ENCODE measurements around the gene ATXN7L1.

ATXN7L1 gene

DNA sequence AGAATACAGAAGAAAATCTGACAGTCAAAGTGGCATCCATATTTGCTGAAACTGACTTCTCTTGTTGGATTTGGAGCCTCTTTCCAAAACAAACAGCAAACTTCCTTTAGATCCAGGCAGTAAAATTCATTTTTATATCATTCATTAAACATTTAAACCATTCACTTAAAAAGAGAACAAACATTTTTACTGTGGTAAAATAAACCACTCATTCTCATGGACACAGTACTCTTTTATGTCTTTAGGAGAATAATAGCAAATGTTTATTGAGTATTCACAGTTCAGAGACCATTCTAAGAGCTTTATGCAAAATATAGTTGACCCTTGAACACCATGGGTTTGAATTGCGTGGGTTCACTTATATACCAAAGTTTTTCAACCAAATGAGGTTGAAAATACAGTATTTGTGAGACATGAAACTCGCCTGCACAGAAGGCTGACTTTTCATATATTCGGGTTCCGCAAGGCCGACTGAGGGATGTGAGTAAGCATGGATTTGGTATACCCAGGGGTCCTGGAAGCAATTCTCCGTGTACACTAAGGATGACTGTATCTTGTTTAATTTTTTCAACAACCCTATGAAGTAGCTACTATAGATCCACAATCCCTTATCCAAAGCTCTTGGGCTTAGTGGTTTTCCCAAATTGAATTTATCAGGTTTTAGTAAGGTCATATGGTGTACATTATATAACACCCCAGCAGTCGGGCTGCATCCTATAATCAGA is 49.1 kb downstream of the ATXN7L1 start:
- no peak for DNase-seq (ENCODE audit: low spot score)

DNA sequence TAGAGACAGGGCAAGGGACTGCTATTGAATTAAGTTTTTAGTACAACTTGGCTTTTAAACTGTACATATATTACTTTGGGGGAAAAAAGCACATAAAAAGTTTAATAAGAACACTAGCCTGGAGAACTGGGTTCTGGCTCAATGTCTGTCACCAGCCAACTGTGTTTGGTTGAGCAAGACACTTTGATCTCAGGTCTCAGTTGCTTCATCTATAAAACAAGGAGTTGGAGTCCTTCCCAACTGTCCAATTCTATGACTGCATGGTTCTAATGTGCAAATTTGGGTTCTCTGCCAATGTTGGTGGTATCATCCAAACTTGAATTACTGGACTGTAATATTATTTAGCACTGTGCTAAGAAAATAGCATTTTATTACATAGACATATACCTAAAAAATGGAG is 50.3 kb downstream of the ATXN7L1 start:
- no peak for DNase-seq (ENCODE audit: low spot score)

DNA sequence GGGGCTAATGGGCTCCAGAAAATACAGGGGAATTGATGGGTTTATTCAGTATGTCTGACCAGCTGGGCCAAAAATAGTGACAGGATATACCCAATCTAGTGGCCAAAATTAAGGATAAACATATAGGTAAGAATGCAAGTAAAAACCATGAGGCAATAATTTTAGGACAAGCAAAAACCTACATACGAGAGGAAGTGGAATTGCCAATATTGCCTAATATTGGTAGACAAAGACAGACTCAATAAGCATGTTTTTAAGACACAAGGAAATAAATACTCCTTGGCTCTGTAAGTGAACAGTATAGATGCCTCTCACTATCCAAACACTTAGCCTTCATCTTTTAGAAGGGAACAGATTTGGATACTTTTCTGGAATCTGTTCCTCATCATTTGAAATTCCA is 51.0 kb downstream of the ATXN7L1 start:
- DNase-seq (ENCODE audit: low spot score), result no peak

DNA sequence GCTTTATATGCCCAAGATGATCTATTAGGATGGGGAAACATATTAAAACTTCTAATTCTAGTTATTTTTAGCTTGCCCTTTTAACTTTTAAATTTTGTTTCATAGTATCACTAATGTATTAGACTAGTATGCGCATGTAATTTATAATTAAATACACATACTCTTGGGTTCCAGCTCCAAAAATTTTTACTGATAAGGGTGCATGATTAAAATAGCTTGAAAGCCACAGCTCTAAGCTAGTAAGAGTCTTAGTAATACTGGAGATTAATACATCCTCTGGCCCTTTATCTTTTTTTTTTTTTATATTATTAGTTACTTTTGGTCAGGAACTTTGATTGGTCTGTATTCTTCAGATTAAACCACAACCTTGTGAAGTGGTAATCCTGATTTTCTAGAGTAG is 53.6 kb downstream of the ATXN7L1 start:
- no peak for DNase-seq (ENCODE audit: low spot score)

DNA sequence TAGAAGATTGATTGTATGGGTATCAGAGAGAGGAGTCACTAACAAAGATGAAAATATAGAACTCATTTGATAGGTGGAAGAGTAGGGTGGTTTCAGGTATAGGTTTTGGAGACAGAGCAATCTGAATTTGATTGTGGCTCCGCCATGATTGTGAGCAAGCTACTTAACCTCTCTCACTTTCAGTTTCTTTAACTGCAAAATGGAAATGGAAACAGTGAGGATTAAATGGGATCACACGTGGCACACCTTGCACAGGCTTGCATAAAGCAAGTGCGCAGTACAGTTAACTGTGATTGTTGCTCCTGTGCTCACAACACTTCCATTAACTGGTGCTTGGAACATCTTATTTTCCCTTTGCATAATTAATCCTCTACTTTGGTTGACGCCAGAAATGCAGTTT is 54.9 kb downstream of the ATXN7L1 start:
- DNase-seq (ENCODE audit: low spot score), result no peak

DNA sequence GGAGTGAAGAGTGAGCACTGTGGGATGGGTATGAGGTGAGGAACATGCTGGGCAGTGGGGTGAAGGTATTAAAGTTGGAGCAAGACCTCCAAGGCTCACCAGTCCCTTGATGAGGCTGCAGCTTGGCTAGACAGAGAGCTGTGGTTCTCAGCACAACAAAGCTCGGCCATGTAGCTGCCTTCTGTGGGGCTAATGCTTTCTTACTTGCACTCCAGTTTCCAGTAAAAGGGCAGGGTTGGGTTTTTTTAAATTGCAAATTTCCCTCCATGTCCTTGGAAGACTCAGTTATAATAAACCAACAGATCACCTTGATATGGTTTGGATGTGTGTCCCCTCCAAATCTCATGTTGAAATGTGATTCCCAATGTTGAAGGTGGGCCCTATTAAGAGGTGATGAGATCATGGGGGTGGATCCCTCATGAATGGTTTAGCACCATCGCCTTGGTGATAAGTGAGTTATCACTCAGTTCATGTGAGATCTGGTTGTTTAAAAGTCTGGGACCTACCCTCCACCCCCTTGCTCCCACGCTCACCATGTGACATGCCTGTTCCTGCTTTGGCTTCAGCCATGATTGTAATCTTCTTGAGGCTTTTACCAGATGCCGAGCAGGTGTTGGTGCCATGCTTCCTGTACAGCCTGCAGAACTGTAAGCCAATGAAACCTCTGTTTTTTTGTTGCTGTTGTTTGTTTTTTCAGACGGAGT is 55.9 kb downstream of the ATXN7L1 start:
- DNase-seq (ENCODE audit: low spot score), result no peak

DNA sequence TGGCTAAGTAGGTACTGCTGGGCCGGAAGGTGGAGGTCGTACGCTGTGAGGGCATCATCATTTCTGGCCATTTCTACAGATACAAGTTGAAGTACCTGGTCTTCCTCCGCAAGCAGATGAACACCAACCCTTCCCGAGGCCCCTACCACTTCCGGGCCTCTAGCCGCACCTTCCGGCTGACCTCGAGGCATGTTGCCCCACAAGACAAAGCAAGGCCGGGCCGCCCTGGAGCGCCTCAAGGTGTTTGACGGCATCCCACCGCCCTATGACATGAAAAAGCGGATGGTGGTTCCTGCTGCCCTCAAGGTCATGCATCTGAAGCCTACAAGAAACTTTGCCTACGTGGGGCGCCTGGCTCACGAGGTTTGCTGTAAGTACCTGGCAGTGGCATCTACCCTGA is 56.8 kb downstream of the ATXN7L1 start:
- DNase-seq (ENCODE audit: low spot score), result no peak

DNA sequence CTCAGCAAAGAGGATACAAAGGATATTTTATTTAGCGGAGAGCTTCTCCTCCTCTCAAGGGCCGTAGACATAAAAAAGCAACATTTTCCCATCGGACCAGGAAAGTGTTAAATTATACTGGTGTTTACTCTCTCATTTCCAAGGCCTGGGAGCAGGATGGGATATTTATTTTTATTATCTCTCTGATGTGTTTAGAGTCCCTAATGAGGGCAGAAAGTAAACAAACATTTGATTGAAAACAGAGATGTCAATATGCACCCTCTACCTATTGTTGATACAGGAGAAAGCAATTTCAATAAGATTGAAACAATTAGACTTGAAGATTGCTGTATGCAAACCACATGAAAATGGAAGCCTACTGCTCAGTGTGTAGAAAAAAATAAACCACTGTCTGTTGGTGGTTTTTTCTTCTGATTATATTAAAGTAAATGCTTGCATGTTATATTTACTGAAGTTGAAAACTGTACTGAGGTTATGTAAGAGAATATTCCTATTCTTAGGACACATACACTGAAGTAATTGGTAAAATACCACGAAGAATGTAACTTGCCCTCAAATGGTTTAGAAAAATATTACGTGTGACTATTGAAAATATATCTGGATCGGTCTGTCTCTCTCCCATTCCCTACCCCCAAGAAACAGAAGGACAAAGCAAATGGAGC is 59.3 kb downstream of the ATXN7L1 start:
- no peak for DNase-seq (ENCODE audit: low spot score)

DNA sequence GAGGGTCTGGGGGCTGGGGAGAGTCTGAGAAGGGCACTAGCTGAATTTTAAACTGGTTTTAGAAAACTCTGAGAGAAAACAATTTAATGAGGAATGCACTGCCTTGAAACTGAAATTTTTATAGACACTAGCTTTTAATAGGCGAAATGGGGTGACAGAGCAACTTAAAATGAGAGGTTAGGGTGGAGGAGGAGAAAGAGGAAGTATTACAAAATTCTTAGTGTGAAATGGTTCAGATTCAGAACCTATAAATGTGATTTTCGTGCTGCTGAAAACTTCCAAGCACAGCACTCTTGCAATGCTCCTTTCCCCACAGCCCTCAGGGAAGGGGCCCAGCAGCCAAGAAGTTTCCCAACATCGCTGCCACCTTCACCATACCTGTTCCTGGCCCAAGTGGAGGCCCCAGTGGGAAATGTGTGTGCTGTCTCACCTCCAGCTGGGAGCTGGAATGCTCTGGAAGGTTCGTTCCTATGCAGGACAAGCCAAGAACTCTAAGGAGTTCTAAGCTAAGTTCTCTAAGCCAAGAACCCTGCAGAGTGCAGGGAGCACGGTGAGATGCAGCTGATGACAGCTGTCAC is 60.0 kb downstream of the ATXN7L1 start:
- DNase-seq (ENCODE audit: low spot score), result no peak

DNA sequence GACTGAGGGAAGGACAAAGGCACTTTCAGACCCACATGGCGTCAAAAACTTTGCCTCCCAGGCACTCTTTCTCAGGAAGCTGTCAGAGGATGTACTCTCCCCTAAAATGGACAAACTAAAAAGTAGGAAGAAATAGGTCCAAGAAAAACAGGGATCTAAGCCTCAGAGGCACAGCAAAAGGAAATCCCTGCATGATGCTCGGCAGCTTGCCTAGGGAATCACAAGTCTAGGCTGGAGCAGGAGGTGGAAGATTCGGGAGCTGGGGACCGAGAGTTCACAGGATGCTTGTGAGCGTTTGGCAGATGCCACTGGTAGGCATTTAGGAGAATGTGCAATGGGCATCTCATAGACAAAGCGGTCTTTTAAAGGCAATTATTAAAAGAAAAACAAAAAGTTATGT is 60.8 kb downstream of the ATXN7L1 start:
- no peak for DNase-seq (ENCODE audit: low spot score)

DNA sequence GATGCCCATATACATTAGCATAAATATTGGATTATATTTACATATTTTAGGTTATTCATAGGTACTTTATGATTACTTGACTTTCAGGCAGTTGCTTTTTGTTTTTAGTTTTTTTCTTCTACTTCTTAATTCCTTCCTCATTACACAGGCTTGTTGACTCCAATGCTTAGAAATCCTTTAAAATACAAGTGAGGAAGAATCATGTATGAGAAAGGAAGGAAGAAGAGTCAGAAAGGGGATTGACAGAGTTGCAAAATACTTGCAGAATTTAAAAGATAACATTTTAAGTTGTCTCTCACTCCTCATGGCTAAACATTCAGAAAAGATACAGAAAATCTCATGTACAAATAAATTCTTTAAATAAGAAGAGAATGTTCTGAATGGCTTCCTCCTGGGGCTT is 61.9 kb downstream of the ATXN7L1 start:
- no peak for DNase-seq (ENCODE audit: low spot score)

DNA sequence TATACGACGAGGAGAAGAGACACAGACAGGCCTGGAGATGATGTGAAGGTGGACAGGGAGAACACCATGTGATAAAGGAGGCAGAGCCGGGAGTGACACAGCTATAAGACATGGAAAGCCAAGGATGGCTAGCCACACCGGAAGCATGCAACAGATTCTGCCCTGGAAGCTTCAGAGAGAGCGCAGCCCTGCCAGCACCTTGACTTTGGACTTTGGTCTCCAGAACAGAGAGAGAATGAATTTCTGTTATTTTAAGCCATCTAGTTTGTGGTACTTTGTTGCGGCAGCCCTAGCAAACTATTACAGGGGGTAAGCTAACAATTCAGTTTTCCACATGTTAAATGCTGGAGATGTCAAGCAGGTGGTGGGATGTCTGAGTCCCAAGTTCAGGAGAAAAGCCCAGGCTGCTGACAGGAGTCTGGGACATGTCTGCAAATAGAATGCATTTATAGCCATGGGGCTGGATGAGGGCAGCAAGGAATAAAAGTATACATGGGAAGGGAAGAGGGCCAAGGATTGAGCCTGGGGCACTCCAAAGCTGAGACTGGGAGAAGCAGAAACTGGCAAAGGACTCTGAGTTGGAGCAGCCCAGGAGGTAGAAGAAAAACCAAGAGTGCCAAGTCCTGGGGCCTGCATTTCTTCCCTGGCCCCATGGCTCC is 65.1 kb downstream of the ATXN7L1 start:
- no peak for DNase-seq (ENCODE audit: low spot score)

DNA sequence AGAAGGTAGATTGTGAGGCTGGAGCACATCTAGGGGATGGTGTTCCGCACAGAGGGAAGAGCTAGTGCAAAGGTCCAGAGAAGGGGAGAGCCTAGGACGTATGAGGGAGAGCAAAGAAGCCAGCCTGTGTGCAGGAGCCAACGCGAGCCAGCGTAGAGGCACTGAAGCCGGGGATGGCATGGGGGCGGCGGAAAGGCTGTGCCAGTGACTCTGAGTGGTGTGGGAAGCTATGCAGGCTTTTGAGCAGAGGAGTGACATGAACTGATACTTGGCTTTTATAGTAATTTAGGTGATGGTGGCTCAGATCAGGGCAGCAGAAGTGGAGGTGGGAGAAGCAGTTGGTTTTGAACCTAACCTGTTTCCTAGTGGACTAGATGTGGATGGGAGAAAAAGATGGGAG is 65.8 kb downstream of the ATXN7L1 start:
- no peak for DNase-seq (ENCODE audit: low spot score)

DNA sequence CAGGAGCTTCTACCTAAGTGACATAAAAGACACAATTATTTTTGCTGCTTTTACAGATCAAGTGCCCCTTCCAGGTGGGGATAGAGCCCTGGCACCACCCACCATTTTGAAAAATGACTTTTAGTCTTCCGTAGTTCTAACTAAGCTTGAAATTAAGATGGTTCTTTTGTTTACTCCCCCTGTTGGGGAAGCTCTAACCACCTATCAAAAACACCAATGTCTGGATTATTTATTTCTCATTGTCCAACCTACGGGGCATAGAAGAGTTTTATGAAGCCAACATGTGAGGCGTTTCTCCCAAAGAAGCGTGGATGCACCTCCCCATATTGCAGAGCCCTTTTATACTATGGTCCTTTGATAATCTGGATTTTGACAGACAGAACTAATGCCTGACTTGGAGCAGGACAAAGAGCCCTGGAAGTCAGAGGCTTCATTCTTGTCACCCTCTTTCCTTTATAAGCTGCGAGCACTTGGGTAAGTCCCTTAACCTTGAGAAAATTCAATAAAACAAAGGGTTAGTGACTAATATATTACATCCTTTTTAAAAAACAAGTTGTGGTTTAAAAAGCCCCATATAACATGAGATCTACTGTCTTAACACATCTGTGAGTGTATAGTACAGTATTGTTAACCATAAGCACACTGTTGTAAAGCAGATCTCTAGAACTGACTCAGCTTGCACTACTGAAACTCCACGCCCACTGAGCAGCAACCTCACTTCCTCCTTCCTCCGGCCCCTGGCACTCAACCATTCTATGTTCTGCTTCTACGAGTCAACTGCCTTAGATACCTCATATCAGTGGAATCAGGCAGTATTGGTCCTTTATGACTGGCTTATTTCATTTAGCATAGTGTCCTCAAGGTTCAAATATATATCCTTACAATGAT is 67.5 kb downstream of the ATXN7L1 start:
- no peak for DNase-seq (ENCODE audit: low spot score)

DNA sequence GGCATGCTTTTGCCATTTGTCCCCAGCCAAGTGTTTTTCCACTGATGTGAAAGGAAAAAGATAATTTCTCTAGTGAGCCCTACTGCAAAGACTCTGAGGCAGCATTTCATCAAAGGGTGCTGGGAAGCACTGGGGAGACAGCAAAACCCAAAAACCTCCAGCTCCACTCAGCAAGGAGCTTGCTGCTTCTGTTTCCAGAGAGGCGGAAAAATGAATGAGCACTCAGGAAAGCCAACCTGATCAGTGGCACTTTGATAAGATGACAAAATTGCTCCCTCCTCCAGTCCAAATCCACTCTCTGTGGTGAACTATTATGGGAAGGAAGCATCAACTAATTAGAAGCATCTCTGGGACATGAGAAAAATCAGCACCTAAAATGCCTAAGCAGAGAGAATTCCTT is 68.2 kb downstream of the ATXN7L1 start:
- DNase-seq (ENCODE audit: low spot score), result no peak

DNA sequence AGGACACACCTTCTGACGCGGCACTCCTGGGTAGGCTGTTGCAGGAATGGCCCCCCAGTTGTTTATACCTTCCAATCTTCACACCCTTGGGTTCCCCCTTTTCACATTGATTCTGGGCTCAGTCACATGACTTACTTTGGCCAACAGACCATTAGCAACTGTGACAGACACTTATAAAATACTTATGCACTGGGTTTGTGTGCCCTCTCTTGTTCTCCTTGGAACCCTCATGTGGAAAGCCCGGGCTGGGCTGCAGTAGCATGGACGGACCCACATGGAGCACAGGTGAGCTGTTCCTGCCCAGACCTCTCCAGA is 69.0 kb downstream of the ATXN7L1 start:
- no peak for DNase-seq (ENCODE audit: low spot score)

DNA sequence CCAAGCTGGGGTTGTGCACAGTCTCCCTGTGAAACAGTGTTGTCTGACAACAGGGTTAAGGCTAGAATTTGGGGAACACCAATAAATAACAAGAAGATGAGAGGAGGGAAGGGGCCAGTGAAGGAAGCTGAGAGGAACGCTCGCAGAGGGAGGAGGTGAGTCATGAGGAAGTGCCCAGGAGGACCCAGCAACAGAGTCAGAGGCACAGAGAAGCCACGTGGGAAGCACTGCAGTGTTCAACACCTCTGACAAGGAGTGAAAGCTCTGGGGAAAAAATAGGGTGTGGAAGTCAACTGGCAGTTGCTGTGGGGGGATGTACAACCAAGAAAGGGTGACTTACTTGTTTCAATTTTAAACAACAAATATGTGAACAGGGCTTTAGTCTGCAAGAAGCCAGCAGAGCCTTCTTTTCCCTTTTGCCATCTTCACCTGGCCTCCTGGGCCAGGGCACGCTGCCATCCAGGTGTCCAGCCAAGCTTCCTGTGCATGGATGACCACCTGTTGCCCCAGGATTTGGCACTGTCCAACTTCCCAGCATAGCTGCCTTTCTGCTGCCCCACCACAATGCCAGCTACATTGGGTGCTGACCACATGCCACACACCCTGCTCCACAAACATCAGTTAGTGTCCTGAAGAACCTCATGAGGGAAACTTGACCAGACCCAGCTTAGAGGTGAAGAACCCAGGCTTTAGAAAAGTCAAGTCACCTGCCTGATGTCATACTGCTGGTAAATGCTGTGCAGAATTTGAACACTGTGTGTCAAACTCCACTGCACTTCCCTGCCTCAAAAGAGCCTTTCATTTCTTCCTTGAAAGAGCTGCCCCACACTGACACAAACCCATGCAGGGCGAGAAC is 69.6 kb downstream of the ATXN7L1 start:
- no peak for DNase-seq (ENCODE audit: low spot score)

DNA sequence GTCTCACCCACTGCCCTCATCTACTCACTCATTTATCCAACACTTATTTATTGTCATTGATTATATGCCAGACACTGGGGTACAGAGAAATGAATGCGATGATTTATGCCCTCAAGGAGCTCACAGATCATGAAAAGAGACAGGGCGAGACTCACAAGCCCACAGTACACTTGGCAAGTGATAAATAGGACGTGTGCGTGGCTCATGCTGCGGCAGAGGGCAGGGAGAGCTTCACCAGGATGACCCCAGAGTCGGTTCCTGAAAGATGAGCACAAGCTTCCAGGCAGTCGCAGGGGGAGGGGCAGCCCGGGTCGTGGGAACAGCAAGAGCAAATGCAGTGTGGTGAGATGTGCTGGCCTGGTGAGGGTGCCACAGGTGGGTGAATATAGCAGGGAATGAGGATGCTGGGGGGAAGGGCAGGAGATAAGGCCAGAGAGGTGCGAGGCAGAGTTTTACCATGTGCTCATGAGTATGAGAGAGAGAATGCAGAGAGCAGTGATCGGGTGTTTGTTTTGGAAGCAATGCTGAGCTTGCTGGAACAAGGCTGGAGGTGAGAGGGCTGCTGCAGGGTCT is 70.9 kb downstream of the ATXN7L1 start:
- DNase-seq (ENCODE audit: low spot score), result no peak

DNA sequence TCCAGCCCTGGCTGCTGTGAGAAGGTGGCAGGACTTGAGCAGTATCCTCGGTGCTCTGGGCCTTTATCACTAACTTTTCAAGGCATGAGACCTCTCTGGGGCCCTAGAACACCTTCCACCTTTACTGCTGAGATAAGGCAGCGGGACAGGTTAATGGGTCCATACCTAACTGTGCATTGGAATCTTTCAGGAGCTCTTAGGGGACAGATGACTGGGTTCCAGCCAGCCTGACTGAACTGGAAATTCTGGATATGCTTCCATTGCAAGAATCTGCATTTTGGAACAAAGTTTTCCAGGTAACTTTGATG is 73.0 kb downstream of the ATXN7L1 start:
- no peak for DNase-seq (ENCODE audit: low spot score)

DNA sequence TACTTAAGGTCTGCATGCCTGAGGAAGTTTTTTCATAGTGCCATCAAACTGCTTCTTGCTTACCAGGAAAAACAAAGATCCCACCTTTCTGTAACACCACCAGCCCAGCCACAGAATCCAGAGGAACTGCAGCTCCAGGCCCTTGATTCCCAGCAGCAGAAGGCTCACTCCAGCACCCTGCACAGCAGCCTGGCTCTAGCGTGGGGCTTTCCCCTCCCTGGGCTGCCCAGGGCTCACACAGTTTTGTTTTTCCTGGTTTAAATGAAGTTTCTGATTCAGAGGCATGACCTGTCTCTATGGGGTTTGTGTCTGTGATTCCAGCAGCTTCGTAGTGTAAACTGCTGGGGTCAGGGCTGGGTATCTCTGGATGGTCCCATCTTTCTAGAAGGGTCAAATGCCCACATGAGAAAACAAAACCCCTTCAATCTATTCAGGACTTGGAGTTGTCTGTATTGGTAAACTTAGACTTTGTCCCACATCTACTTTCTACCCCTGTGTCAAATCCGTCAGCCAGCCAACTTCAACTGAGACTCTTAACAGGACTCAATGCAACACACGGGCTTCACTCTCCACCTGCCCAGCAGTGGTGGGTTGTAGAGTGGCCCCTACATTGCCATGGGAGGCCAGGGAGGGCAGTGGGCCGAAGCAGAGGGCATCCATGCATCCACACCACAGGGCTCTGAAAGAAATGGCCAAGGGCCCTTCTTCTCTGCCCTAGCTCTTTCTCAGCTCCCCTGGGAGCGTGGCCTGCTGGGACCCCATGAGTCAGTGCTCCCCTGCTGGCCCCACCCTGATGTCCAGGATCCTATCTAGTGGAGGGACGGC is 73.6 kb downstream of the ATXN7L1 start:
- DNase-seq (ENCODE audit: low spot score), result no peak

Data from hematopoietic multipotent progenitor cell treated with erythropoietin and hydrocortisone succinate and interleukin-3 and kit ligand, for 17 days (in vitro differentiated cells).